HepG2 (cell line): ENCODE measurements around the gene UBQLN4. TPM values are rescaled to one million over a fixed set of nuclear protein-coding genes. Genes with fewer than 3 reads are reported as not detected.

Experiments
- AKAP8 ChIP-seq: sonication (generic); formaldehyde crosslinking; IDR thresholded peaks from 2 replicates; pipeline ENCODE4 v1.5.1; 2020; ENCODE audit warnings: mild to moderate bottlenecking, missing genetic modification reagents
- ATF1 ChIP-seq: IDR thresholded peaks from 2 replicates; pipeline ENCODE4 v1.6.1; 2016; ENCODE audit warnings: mild to moderate bottlenecking, control low read depth
- BCL6 ChIP-seq: IDR thresholded peaks from 2 replicates; pipeline ENCODE4 v1.6.1; 2016; ENCODE audit warnings: missing genetic modification reagents, missing compliant biosample characterization
- BHLHE40 ChIP-seq: IDR thresholded peaks from 2 replicates; pipeline ENCODE4 v1.6.1; 2011; ENCODE audit warnings: low read length, improper control_type of control experiment
- CREB3 ChIP-seq: sonication (generic); formaldehyde crosslinking; IDR thresholded peaks from 2 replicates; pipeline ENCODE4 v1.5.0; 2020; ENCODE audit warnings: missing genetic modification reagents
- IKZF5 ChIP-seq: IDR thresholded peaks from 2 replicates; pipeline ENCODE4 v1.6.1; 2018; ENCODE audit warnings: missing genetic modification reagents, mild to moderate bottlenecking, missing compliant biosample characterization
- KDM6A ChIP-seq: IDR thresholded peaks from 2 replicates; pipeline ENCODE4 v1.6.1; 2016; ENCODE audit warnings: low read depth
- MYPOP ChIP-seq: sonication (generic); formaldehyde crosslinking; IDR thresholded peaks from 2 replicates; pipeline ENCODE4 v1.8.1; 2023; ENCODE audit warnings: mild to moderate bottlenecking, moderate library complexity, missing genetic modification reagents
- SALL1 ChIP-seq: sonication (generic); formaldehyde crosslinking; IDR thresholded peaks from 2 replicates; pipeline ENCODE4 v1.8.0; 2022; ENCODE audit warnings: mild to moderate bottlenecking, missing genetic modification reagents
- SKIL ChIP-seq: sonication (generic); formaldehyde crosslinking; IDR thresholded peaks from 2 replicates; pipeline ENCODE4 v1.8.0; 2022; ENCODE audit warnings: missing genetic modification reagents, mild to moderate bottlenecking, moderate library complexity, borderline replicate concordance
- TCF7 ChIP-seq: sonication (generic); IDR thresholded peaks from 2 replicates; pipeline ENCODE4 v1.6.1; 2016; ENCODE audit warnings: antibody characterized with exemption, low read depth
- TRIM24 ChIP-seq: sonication (generic); formaldehyde crosslinking; IDR thresholded peaks from 2 replicates; pipeline ENCODE4 v1.8.0; 2022; ENCODE audit warnings: mild to moderate bottlenecking, missing genetic modification reagents
- ZNF124 ChIP-seq: sonication (generic); formaldehyde crosslinking; IDR thresholded peaks from 2 replicates; pipeline ENCODE4 v1.4.0; 2020; ENCODE audit warnings: missing genetic modification reagents
- ZNF180 ChIP-seq: sonication (generic); formaldehyde crosslinking; IDR thresholded peaks from 2 replicates; pipeline ENCODE4 v1.4.0; 2020; ENCODE audit warnings: low read depth, missing genetic modification reagents, borderline replicate concordance
- ZNF260 ChIP-seq: sonication (generic); formaldehyde crosslinking; IDR thresholded peaks from 2 replicates; pipeline ENCODE4 v1.4.0; 2020; ENCODE audit warnings: missing genetic modification reagents, low read depth, mild to moderate bottlenecking, borderline replicate concordance
- ZNF34 ChIP-seq: sonication (generic); formaldehyde crosslinking; IDR thresholded peaks from 2 replicates; pipeline ENCODE4 v1.4.0; 2020; ENCODE audit warnings: mild to moderate bottlenecking, missing genetic modification reagents, borderline replicate concordance
- ZNF644 ChIP-seq: IDR thresholded peaks from 2 replicates; pipeline ENCODE4 v1.6.1; 2016; ENCODE audit warnings: low read depth
- ZNF691 ChIP-seq: sonication (generic); formaldehyde crosslinking; IDR thresholded peaks from 2 replicates; pipeline ENCODE4 v1.4.0; 2020; ENCODE audit warnings: missing genetic modification reagents, low read depth, mild to moderate bottlenecking, borderline replicate concordance
- ZNF776 ChIP-seq: sonication (generic); formaldehyde crosslinking; IDR thresholded peaks from 2 replicates; pipeline ENCODE4 v1.4.0; 2020; ENCODE audit warnings: mild to moderate bottlenecking, missing genetic modification reagents
- ZNF781 ChIP-seq: sonication (generic); formaldehyde crosslinking; IDR thresholded peaks from 2 replicates; pipeline ENCODE4 v1.5.1; 2020; ENCODE audit warnings: borderline replicate concordance, mild to moderate bottlenecking, missing genetic modification reagents; ENCODE audit errors: not compliant biosample characterization
- ZSCAN20 ChIP-seq: sonication (generic); formaldehyde crosslinking; IDR thresholded peaks from 2 replicates; pipeline ENCODE4 v1.4.0; 2020; ENCODE audit warnings: missing genetic modification reagents, mild to moderate bottlenecking, borderline replicate concordance
- polyA plus RNA-seq, 8 experiments: library from polyadenylated mRNA; depleted of rRNA in 3 of 8; stranded (reverse) in 7 of 8; unstranded in 1 of 8; fragments of >200 nt; fragmentation: Illumina TruSeq in 4 of 8; extraction: Trizol in 4 of 8; gene quantifications; 2 replicates each; pipeline versions ENCODE4 v1.2.1 to v1.2.3, GENCODE V29; 2011 to 2016; ENCODE audit warnings: low read depth in 4 of 8, missing spikeins in 1 of 8, mixed read lengths in 1 of 8; ENCODE audit not compliant: insufficient read depth in 1 of 8
- total RNA-seq, 5 experiments: library from RNA; depleted of rRNA; stranded (reverse); fragments of >200 nt; fragmentation: Illumina TruSeq; extraction: Trizol; gene quantifications; 2 replicates each; pipeline ENCODE4 v1.2.3, GENCODE V29; 2016; ENCODE audit warnings: low read depth in 1 of 5

Gene UBQLN4
- total and polyA plus RNA-seq, 2 of the 13 experiments (the other 11 are each of a cell fraction or from before 2014, with no cell fraction given), result 31.5 to 39.8 TPM

- TF ChIP-seq TCF7, result peak; percentile 75
- TF ChIP-seq BCL6 (CRISPR knock-in tag), result peak; percentile 94
- TF ChIP-seq ZNF781 (CRISPR knock-in tag), result peak; percentile 20
- TF ChIP-seq ZSCAN20 (CRISPR knock-in tag), result peak; percentile 100
- TF ChIP-seq SALL1 (CRISPR knock-in tag), result peak; percentile 89
- peak; percentile 68 for TF ChIP-seq BHLHE40
- peak; percentile 90 for TF ChIP-seq KDM6A
- peak; percentile 69 for TF ChIP-seq ATF1 (CRISPR knock-in tag)
- TF ChIP-seq CREB3 (CRISPR knock-in tag), result no peak
- TF ChIP-seq AKAP8 (CRISPR knock-in tag), result peak; percentile 31; the same call in 1 of the 2 replicates
- TF ChIP-seq IKZF5 (CRISPR knock-in tag), result peak; percentile 80
- peak; percentile 69; the same call in 1 of the 2 replicates for TF ChIP-seq MYPOP (CRISPR knock-in tag)
- no peak for TF ChIP-seq ZNF34 (CRISPR knock-in tag)
- peak; percentile 49; the same call in 1 of the 2 replicates for TF ChIP-seq ZNF644 (CRISPR knock-in tag)
- peak; percentile 50; the same call in 1 of the 2 replicates for TF ChIP-seq ZNF691 (CRISPR knock-in tag)
- 0 out of 2 replicates have a peak, but pooled peaks have one; percentile 59 for TF ChIP-seq TRIM24 (CRISPR knock-in tag)
- peak; percentile 99 for TF ChIP-seq SKIL (CRISPR knock-in tag)
- peak; percentile 56; the same call in 1 of the 2 replicates for TF ChIP-seq ZNF124 (CRISPR knock-in tag)
- TF ChIP-seq ZNF776 (CRISPR knock-in tag), result no peak
- TF ChIP-seq ZNF180 (CRISPR knock-in tag), result no peak
- no peak for TF ChIP-seq ZNF260 (CRISPR knock-in tag)
Observed at GRCh38 chr1:156086256-156086662, 32.7 kb upstream of the UBQLN4 start (continued).
